PC-3 (cell line): Measurements from ENCODE around the gene ZAP70. TPM values are rescaled to one million over a fixed set of nuclear protein-coding genes. Genes with fewer than 3 reads are reported as not detected.

Source experiments
- ATAC-seq: fragments of 200-7000 bp; cut with Tn5 transposase; 2 replicates; pipeline ENCODE4 v1.9.1; 2020; ENCODE audit warnings: mild to moderate bottlenecking, moderate library complexity
- BruUV-seq: library from RNA; stranded (reverse); fragments of 400-500 nt; replicated peaks from 2 replicates; lab custom pipeline; 2021; lab: Mats Ljungman, UMichigan
- CTCF ChIA-PET: fragments of 300-600 bp; sonication (Branson Sonifier 250); formaldehyde crosslinking; loops from one replicate; lab custom pipeline; 2022; ENCODE audit warnings: antibody characterized with exemption; lab: Charles Lee
- POLR2A ChIA-PET: fragments of 300-600 bp; sonication (Branson Sonifier 250); formaldehyde crosslinking; loops from one replicate; lab custom pipeline; 2022; ENCODE audit warnings: antibody characterized with exemption; ENCODE audit not compliant: unreplicated experiment; lab: Charles Lee
- DNase-seq: peaks from one replicate; pipeline ENCODE4 v3.0.0-alpha.2; 2015
- H2AFZ ChIP-seq: fragments of 300-600 bp; sonication (generic); 2 replicates; pipeline ENCODE4 v1.6.0; 2016; ENCODE audit warnings: antibody characterized with exemption, low read length
- H3F3A ChIP-seq: fragments of 300-600 bp; sonication (generic); one replicate; pipeline ENCODE4 v1.6.0; 2017; ENCODE audit warnings: antibody characterized with exemption, low read length, control low read depth, mild to moderate bottlenecking; ENCODE audit not compliant: unreplicated experiment
- H3K27ac ChIP-seq: fragments of 300-600 bp; sonication (generic); 2 replicates; pipeline ENCODE4 v1.5.1; 2016; ENCODE audit warnings: mild to moderate bottlenecking, low read length
- H3K27me3 ChIP-seq: fragments of 300-600 bp; sonication (generic); 2 replicates; pipeline ENCODE4 v1.6.1; 2016; ENCODE audit warnings: low read length, mixed read lengths
- H3K36me3 ChIP-seq: fragments of 300-600 bp; sonication (generic); 2 replicates; pipeline ENCODE4 v1.6.1; 2016; ENCODE audit warnings: low read depth, mixed run types, low read length, mixed read lengths
- H3K4me1 ChIP-seq: fragments of 300-600 bp; sonication (generic); 2 replicates; pipeline ENCODE4 v1.5.1; 2016; ENCODE audit warnings: low read length; ENCODE audit not compliant: insufficient read depth
- H3K4me2 ChIP-seq: fragments of 300-600 bp; sonication (generic); 2 replicates; pipeline ENCODE4 v1.6.0; 2016; ENCODE audit warnings: low read length
- H3K4me3 ChIP-seq: fragments of 300-600 bp; sonication (generic); 2 replicates; pipeline ENCODE4 v1.5.1; 2016; ENCODE audit warnings: mild to moderate bottlenecking, low read length, mixed read lengths
- H3K79me2 ChIP-seq: fragments of 300-600 bp; sonication (generic); 2 replicates; pipeline ENCODE4 v1.6.1; 2017; ENCODE audit warnings: low read length, mixed read lengths
- H3K9ac ChIP-seq: fragments of 300-600 bp; sonication (generic); 2 replicates; pipeline ENCODE4 v1.6.0; 2016; ENCODE audit warnings: mild to moderate bottlenecking, low read length
- H3K9me2 ChIP-seq: fragments of 300-600 bp; sonication (generic); replicated peaks from 2 replicates; pipeline ENCODE4 v1.6.1; 2016; ENCODE audit warnings: mixed run types, low read length, mixed read lengths
- H3K9me3 ChIP-seq: fragments of 300-600 bp; sonication (generic); 2 replicates; pipeline ENCODE4 v1.6.1; 2016; ENCODE audit warnings: low read length, mixed read lengths
- H4K20me1 ChIP-seq: fragments of 300-600 bp; sonication (generic); 2 replicates; pipeline ENCODE4 v1.6.1; 2016; ENCODE audit warnings: low read length, mixed read lengths
- EZH2 ChIP-seq: fragments of 300-600 bp; sonication (generic); IDR thresholded peaks from one replicate; pipeline ENCODE4 v1.6.1; 2017; ENCODE audit warnings: antibody characterized with exemption, mild to moderate bottlenecking, low read length; ENCODE audit not compliant: unreplicated experiment
- EZH2phosphoT487 ChIP-seq: fragments of 300-600 bp; sonication (generic); IDR thresholded peaks from 2 replicates; pipeline ENCODE4 v1.6.1; 2018; ENCODE audit warnings: mild to moderate bottlenecking, antibody characterized with exemption, low read length, borderline replicate concordance
- intact Hi-C: fragments of 100-400 bp; cut with micrococcal nuclease; formaldehyde crosslinking; loops from 2 replicates; pipeline ENCODE4 v1.9.0; 2023
- total RNA-seq: library from RNA; depleted of rRNA; stranded (reverse); fragments of >200 nt; gene quantifications from 2 replicates; pipeline ENCODE4 v1.2.3, GENCODE V29; 2014
- TF ChIP-seq, protein P1 (sequence below): fragments of 300-600 bp; sonication (generic); conservative IDR thresholded peaks from 2 replicates; pipeline ENCODE4 v1.5.1; 2017; ENCODE audit warnings: antibody characterized with exemption, low read depth, mild to moderate bottlenecking, low read length

The ZAP70 gene
- total RNA-seq, 1 experiment from 2014 or later: not detected

DNA sequence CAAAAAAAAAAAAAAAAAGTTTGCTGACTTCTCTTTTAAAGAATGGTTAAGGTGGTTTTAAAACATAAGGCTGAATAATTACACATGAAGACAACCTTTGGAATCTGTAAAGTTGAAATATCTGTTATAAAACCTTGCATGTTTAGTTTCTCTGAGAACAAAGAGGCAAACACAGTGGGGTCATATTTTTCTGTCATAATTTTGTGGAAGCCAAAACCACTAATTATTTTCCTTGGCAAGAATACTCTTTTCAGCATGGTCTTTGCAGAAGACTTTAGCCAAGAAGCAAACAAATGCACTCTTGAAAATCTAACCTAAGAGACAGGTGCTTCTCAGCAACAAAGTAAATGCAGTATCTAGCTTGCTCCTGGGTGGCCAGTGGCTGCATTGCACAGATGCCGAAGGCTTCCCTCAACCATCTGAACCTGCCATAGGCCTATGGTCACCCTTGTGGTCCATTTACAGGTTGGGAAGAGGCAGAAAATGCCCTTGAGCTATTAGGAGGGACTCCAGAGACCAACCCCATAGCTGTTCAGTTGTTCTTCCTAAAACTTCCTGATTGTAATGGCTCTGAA lies 44.8 kb downstream of the ZAP70 start:
- TF ChIP-seq EZH2phosphoT487 (no peak), EZH2 (no peak)
- TF ChIP-seq, protein P1, sequence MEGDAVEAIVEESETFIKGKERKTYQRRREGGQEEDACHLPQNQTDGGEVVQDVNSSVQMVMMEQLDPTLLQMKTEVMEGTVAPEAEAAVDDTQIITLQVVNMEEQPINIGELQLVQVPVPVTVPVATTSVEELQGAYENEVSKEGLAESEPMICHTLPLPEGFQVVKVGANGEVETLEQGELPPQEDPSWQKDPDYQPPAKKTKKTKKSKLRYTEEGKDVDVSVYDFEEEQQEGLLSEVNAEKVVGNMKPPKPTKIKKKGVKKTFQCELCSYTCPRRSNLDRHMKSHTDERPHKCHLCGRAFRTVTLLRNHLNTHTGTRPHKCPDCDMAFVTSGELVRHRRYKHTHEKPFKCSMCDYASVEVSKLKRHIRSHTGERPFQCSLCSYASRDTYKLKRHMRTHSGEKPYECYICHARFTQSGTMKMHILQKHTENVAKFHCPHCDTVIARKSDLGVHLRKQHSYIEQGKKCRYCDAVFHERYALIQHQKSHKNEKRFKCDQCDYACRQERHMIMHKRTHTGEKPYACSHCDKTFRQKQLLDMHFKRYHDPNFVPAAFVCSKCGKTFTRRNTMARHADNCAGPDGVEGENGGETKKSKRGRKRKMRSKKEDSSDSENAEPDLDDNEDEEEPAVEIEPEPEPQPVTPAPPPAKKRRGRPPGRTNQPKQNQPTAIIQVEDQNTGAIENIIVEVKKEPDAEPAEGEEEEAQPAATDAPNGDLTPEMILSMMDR: no peak
- Histone ChIP-seq H3K4me1 (peaks cover 6% of the 10 kb centered on the region), H4K20me1 (no peaks in the 10 kb centered on the region), H2AFZ (no peak overlapping the region), H3F3A (no peaks in the 10 kb centered on the region), H3K27ac (no peak overlapping the region), H3K27me3 (no peaks in the 10 kb centered on the region), H3K4me3 (no peak overlapping the region), H3K79me2 (no peaks in the 10 kb centered on the region), H3K9me3 (no peaks in the 10 kb centered on the region), H3K36me3 (peaks cover 42% of the 10 kb centered on the region), H3K9me2 (no peaks in the 10 kb centered on the region), H3K9ac (no peak overlapping the region), H3K4me2 (no peak overlapping the region)
- intact Hi-C loops: no loop called here
- no peak for DNase-seq
- BruUV-seq: no TSS peak
- no peak for ATAC-seq
- ChIA-PET POLR2A (no interaction called here), CTCF (interaction anchor here (1.2 kb wide), 1 partner anchor 17 kb away, joined by 6 read pairs; no protein-coding TSS in a partner anchor)

DNA sequence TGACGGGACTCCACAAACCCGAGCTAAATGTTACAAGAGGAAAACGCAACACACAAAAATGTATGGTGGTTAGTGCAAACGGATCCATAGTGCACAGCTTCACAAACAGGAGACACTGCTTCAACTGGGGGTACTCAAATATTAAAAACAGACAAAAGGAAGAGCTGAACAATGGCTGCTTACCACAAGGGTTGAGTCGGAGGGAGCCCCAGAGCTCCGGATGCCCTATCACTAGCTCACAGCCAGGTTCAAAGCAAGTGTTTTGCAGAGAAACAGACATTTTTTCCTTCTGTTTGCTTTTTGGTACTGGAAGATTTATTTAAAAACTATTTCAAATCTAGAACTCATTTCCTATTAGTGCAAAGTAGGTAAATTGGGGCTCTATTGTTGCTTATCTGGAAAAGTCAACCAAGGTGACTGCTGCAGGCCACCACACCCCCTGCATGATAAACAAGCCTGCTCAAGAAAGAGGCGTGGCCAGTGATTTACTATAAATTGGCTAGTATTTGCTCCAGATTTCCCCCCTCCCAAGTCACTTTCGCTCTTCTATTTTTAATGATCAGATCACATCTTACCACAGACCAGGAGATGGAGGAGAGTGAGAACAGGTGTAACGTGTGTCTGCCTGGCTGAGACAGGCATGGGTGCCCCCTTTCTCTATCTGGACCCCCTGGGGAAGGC lies 46.5 kb downstream of the ZAP70 start:
- intact Hi-C loops: no loop called here
- no peaks in the 10 kb centered on the region for H3F3A ChIP-seq
- H3K9me3 ChIP-seq: no peaks in the 10 kb centered on the region
- no peak for ATAC-seq
- H3K4me2 ChIP-seq: no peak overlapping the region
- POLR2A ChIA-PET: no interaction called here
- TF ChIP-seq, protein P1: no peak
- TF ChIP-seq EZH2 (no peak), EZH2phosphoT487 (no peak)
- H3K27ac ChIP-seq: no peak overlapping the region
- H3K79me2 ChIP-seq: no peaks in the 10 kb centered on the region
- DNase-seq: no peak
- no peak overlapping the region for H3K9ac ChIP-seq
- H4K20me1 ChIP-seq: no peaks in the 10 kb centered on the region
- H3K4me3 ChIP-seq: no peak overlapping the region
- no TSS peak for BruUV-seq
- no peaks in the 10 kb centered on the region for H3K27me3 ChIP-seq
- no peaks in the 10 kb centered on the region for H3K9me2 ChIP-seq
- H2AFZ ChIP-seq: no peak overlapping the region
- H3K4me1 ChIP-seq: peaks cover 9% of the 10 kb centered on the region
- CTCF ChIA-PET: no interaction called here
- peaks cover 42% of the 10 kb centered on the region for H3K36me3 ChIP-seq

DNA sequence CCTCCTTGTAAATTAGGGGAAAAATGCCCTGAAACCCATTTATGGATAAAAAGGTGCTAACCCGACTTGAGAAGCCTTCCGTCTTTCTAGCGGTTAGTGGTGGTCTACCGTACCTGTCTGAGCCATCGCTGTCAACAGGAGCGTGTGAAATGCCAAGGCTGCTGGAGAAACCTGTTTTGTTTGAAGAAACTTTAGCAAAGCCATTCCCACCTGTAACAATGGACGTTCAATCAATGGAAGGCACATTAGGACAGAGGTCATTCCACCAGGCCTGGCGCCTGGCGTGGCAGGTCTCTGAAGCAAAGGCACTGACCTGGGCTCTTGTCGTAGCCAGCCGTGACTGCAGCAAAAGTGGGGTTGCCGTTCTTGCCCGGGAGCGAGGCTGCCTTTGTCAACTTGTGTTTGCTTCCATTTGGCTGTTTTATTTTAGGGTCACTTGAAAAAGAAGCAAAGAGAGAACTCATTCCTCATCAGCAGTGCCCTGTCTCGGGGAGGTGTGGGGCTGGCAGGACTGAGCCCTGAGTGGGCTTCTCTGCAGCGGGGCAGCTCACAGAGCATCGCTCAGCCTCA lies 47.2 kb downstream of the ZAP70 start:
- TF ChIP-seq, protein P1: no peak
- no peak for TF ChIP-seq EZH2
- TF ChIP-seq EZH2phosphoT487: no peak
- ATAC-seq (no peak), DNase-seq (no peak)
- Histone ChIP-seq H2AFZ (no peak overlapping the region), H4K20me1 (no peaks in the 10 kb centered on the region), H3K9me2 (no peaks in the 10 kb centered on the region), H3F3A (no peaks in the 10 kb centered on the region), H3K9ac (no peak overlapping the region), H3K36me3 (peaks cover 47% of the 10 kb centered on the region), H3K27ac (no peak overlapping the region), H3K79me2 (no peaks in the 10 kb centered on the region), H3K9me3 (no peaks in the 10 kb centered on the region), H3K4me1 (peaks cover 9% of the 10 kb centered on the region), H3K4me2 (no peak overlapping the region), H3K4me3 (no peak overlapping the region), H3K27me3 (no peaks in the 10 kb centered on the region)
- ChIA-PET CTCF (no interaction called here), POLR2A (no interaction called here)
- BruUV-seq: no TSS peak
- intact Hi-C loops: no loop called here
